Fibroblast of lung (primary cell): ENCODE data around the gene HPS5. TPM values are rescaled to one million over a fixed set of nuclear protein-coding genes. Genes with fewer than 3 reads are reported as not detected.

Source experiments
- DNase-seq, 2 donors: peaks; one replicate each; pipeline versions ENCODE4 v3.0.0 to v3.0.0-alpha.2; 2010; ENCODE audit warnings: low read depth in 2 of 2
- H2AFZ ChIP-seq: 2 replicates; pipeline ENCODE4 v1.5.1; 2012; ENCODE audit warnings: low read length, control low read depth, inconsistent platforms
- H3K27ac ChIP-seq: 2 replicates; pipeline ENCODE4 v1.5.1; 2011; ENCODE audit warnings: low read length, control low read depth; ENCODE audit not compliant: insufficient read depth
- H3K27me3 ChIP-seq: 2 replicates; pipeline ENCODE4 v1.5.1; 2011; ENCODE audit warnings: mild to moderate bottlenecking, low read length; ENCODE audit not compliant: control insufficient read depth, insufficient read depth
- H3K36me3 ChIP-seq: 2 replicates; pipeline ENCODE4 v1.5.1; 2011; ENCODE audit warnings: low read length; ENCODE audit not compliant: control insufficient read depth, insufficient read depth
- H3K4me1 ChIP-seq: 2 replicates; pipeline ENCODE4 v1.5.1; 2011; ENCODE audit warnings: low read length; ENCODE audit not compliant: control insufficient read depth, insufficient read depth; ENCODE audit errors: extremely low read depth
- H3K4me2 ChIP-seq: 2 replicates; pipeline ENCODE4 v1.5.1; 2011; ENCODE audit warnings: low read length, control low read depth; ENCODE audit not compliant: insufficient read depth; ENCODE audit errors: extremely low read depth
- H3K4me3 ChIP-seq, 4 experiments: fragments of 200-600 bp in 1 of 4; sonication (generic) in 1 of 4; replicated peaks in 1 of 4; 2 replicates each; pipeline ENCODE4 v1.5.1; 2011 to 2016; ENCODE audit warnings: low read length in 4 of 4, low read depth in 3 of 4, mild to moderate bottlenecking in 3 of 4, control low read depth in 2 of 4, inconsistent platforms in 1 of 4, mixed read lengths in 1 of 4; ENCODE audit not compliant: insufficient read depth in 1 of 4; ENCODE audit errors: control extremely low read depth in 1 of 4
- H3K79me2 ChIP-seq: 2 replicates; pipeline ENCODE4 v1.5.1; 2012; ENCODE audit warnings: mild to moderate bottlenecking, low read length, inconsistent platforms; ENCODE audit not compliant: control insufficient read depth, insufficient read depth
- H3K9ac ChIP-seq: 2 replicates; pipeline ENCODE4 v1.5.1; 2011; ENCODE audit warnings: mild to moderate bottlenecking, low read length, control low read depth; ENCODE audit not compliant: insufficient read depth
- H3K9me3 ChIP-seq: 2 replicates; pipeline ENCODE4 v1.5.1; 2012; ENCODE audit warnings: low read depth, low read length; ENCODE audit not compliant: control insufficient read depth, insufficient read depth
- H4K20me1 ChIP-seq: 2 replicates; pipeline ENCODE4 v1.5.1; 2011; ENCODE audit warnings: low read length; ENCODE audit not compliant: control insufficient read depth, insufficient read depth; ENCODE audit errors: extremely low read depth
- CTCF ChIP-seq, 2 donors: IDR thresholded peaks in 1 of 2; conservative IDR thresholded peaks in 1 of 2; 1 replicate in 1 of 2; 2 replicates in 1 of 2; pipeline ENCODE4 v1.5.1; 2011 to 2012; ENCODE audit warnings: low read length in 2 of 2, control low read depth in 1 of 2, inconsistent platforms in 1 of 2, low read depth in 1 of 2, mild to moderate bottlenecking in 1 of 2
- EZH2 ChIP-seq: IDR thresholded peaks from 2 replicates; pipeline ENCODE4 v1.5.1; 2012; ENCODE audit warnings: low read length, control low read depth, mild to moderate bottlenecking; ENCODE audit errors: missing control alignments
- polyA plus RNA-seq, 2 donors: library from polyadenylated mRNA; depleted of rRNA in 1 of 2; stranded (reverse) in 1 of 2; unstranded in 1 of 2; fragments of >200 nt; gene quantifications; 2 replicates each; pipeline ENCODE4 v1.2.1, GENCODE V29; 2011 to 2012; ENCODE audit warnings: missing spikeins in 1 of 2
- total RNA-seq: library from RNA; depleted of rRNA; stranded (reverse); fragments of >200 nt; gene quantifications from 2 replicates; pipeline ENCODE4 v1.2.1, GENCODE V29; 2014

Gene HPS5
- total and polyA plus RNA-seq, 2 donors (not counting 1 experiment from before 2014, with no cell fraction given) = 15.6 to 44.1 TPM

GRCh38 chr11:18312012-18312411 is 9.9 kb downstream of the HPS5 start:
- H3K4me2 ChIP-seq = no peak overlapping the region
- peak in 1 of 2 donors; percentile 78 for DNase-seq
- no peaks in the 10 kb centered on the region for H4K20me1 ChIP-seq
- no peaks in the 10 kb centered on the region for H3K27me3 ChIP-seq
- H3K9ac ChIP-seq = no peak overlapping the region
- no peaks in the 10 kb centered on the region for H3K79me2 ChIP-seq
- H3K9me3 ChIP-seq = no peaks in the 10 kb centered on the region
- no peak for TF ChIP-seq CTCF (conservative IDR thresholded peaks at IDR 0.05 in 1 of 2, IDR thresholded peaks at IDR 0.05 in 1 of 2; ENCODE audit: low read depth in 1 of 2, low read length in 2 of 2)
- no peak for TF ChIP-seq EZH2
- H3K4me3 ChIP-seq = no peak overlapping the region
- H3K36me3 ChIP-seq = peaks cover 2% of the 10 kb centered on the region
- no peak overlapping the region for H3K27ac ChIP-seq
- no peak overlapping the region for H2AFZ ChIP-seq
- H3K4me1 ChIP-seq = no peaks in the 10 kb centered on the region

- H3K9ac ChIP-seq = no peak overlapping the region
- no peaks in the 10 kb centered on the region for H4K20me1 ChIP-seq
- TF ChIP-seq CTCF (conservative IDR thresholded peaks at IDR 0.05 in 1 of 2, IDR thresholded peaks at IDR 0.05 in 1 of 2; ENCODE audit: low read depth in 1 of 2, low read length in 2 of 2) (no peak), EZH2 (no peak)
- H3K27me3 ChIP-seq = no peaks in the 10 kb centered on the region
- H2AFZ ChIP-seq = no peak overlapping the region
- H3K4me2 ChIP-seq = no peak overlapping the region
- H3K4me3 ChIP-seq = no peak overlapping the region
- no peaks in the 10 kb centered on the region for H3K79me2 ChIP-seq
- H3K36me3 ChIP-seq = peaks cover 2% of the 10 kb centered on the region
- no peak overlapping the region for H3K27ac ChIP-seq
- no peaks in the 10 kb centered on the region for H3K9me3 ChIP-seq
- H3K4me1 ChIP-seq = no peaks in the 10 kb centered on the region
- DNase-seq = peak in 1 of 2 donors; percentile 78
Measured at GRCh38 chr11:18310800-18311340, 11.1 kb downstream of the HPS5 start.

GRCh38 chr11:18309691-18310090 is 12.2 kb downstream of the HPS5 start:
- H4K20me1 ChIP-seq = no peaks in the 10 kb centered on the region
- peaks cover 2% of the 10 kb centered on the region for H3K36me3 ChIP-seq
- H3K9ac ChIP-seq = no peak overlapping the region
- H3K4me1 ChIP-seq = no peaks in the 10 kb centered on the region
- H3K79me2 ChIP-seq = no peaks in the 10 kb centered on the region
- H3K4me3 ChIP-seq = no peak overlapping the region
- no peak overlapping the region for H3K4me2 ChIP-seq
- no peak for TF ChIP-seq CTCF (conservative IDR thresholded peaks at IDR 0.05 in 1 of 2, IDR thresholded peaks at IDR 0.05 in 1 of 2; ENCODE audit: low read depth in 1 of 2, low read length in 2 of 2)
- no peak for TF ChIP-seq EZH2
- H3K9me3 ChIP-seq = no peaks in the 10 kb centered on the region
- H3K27me3 ChIP-seq = no peaks in the 10 kb centered on the region
- H3K27ac ChIP-seq = no peak overlapping the region
- no peak for DNase-seq
- no peak overlapping the region for H2AFZ ChIP-seq
